CD14-positive monocyte (primary cell): ENCODE measurements around the gene EDEM1. TPM values are rescaled to one million over a fixed set of nuclear protein-coding genes. Genes with fewer than 3 reads are reported as not detected.
"Not testable (repeated sequence)": the region's sequence is repeated elsewhere in the genome, so short reads cannot be mapped to it uniquely, and the experiment has no call there.

Experiments used
- DNase-seq, 3 donors: peaks; one replicate each; pipeline ENCODE4 v3.0.0-alpha.2; 2011 to 2022
- H2AFZ ChIP-seq: 2 replicates; pipeline ENCODE4 v1.6.0; 2012; ENCODE audit warnings: mild to moderate bottlenecking, low read depth, low read length, inconsistent platforms; ENCODE audit not compliant: insufficient read depth, poor library complexity, severe bottlenecking
- H3K27ac ChIP-seq, 2 donors: 1 replicate in 1 of 2; 2 replicates in 1 of 2; pipeline ENCODE4 v1.5.1; 2012 to 2013; ENCODE audit warnings: low read length in 2 of 2, control low read depth in 1 of 2, inconsistent platforms in 1 of 2, low read depth in 1 of 2, mild to moderate bottlenecking in 1 of 2
- H3K27me3 ChIP-seq, 2 donors: one replicate each; pipeline versions ENCODE4 v1.6.0 to v1.6.1; 2011 to 2013; ENCODE audit warnings: low read length in 2 of 2; ENCODE audit not compliant: control insufficient read depth in 2 of 2, insufficient read depth in 2 of 2
- H3K36me3 ChIP-seq, 2 donors: replicated peaks in 1 of 2; 1 replicate in 1 of 2; 2 replicates in 1 of 2; pipeline versions ENCODE4 v1.5.1 to v1.6.1; 2012 to 2013; ENCODE audit warnings: low read length in 2 of 2, control low read depth in 1 of 2, inconsistent platforms in 1 of 2, mild to moderate bottlenecking in 1 of 2; ENCODE audit not compliant: insufficient read depth in 2 of 2, control insufficient read depth in 1 of 2
- H3K4me1 ChIP-seq, 2 donors: 1 replicate in 1 of 2; 2 replicates in 1 of 2; pipeline versions ENCODE4 v1.5.1 to v1.6.1; 2012 to 2013; ENCODE audit warnings: low read length in 2 of 2, control low read depth in 1 of 2, inconsistent platforms in 1 of 2, mild to moderate bottlenecking in 1 of 2, moderate library complexity in 1 of 2; ENCODE audit not compliant: insufficient read depth in 2 of 2, control insufficient read depth in 1 of 2
- H3K4me2 ChIP-seq: replicated peaks from 2 replicates; pipeline ENCODE3; 2012; ENCODE audit warnings: low read length, moderate library complexity, mild to moderate bottlenecking; ENCODE audit not compliant: poor library complexity, severe bottlenecking; ENCODE audit errors: extremely low read depth
- H3K4me3 ChIP-seq, 3 experiments: fragments of 200-600 bp in 1 of 3; sonication (generic) in 1 of 3; replicated peaks in 1 of 3; 1 replicate in 2 of 3; 2 replicates in 1 of 3; pipeline ENCODE4 v1.5.1; 2011 to 2013; ENCODE audit warnings: low read length in 3 of 3, mild to moderate bottlenecking in 3 of 3, control low read depth in 2 of 3, low read depth in 2 of 3, inconsistent platforms in 1 of 3, moderate library complexity in 1 of 3
- H3K79me2 ChIP-seq: 2 replicates; pipeline ENCODE4 v1.6.0; 2012; ENCODE audit warnings: mild to moderate bottlenecking, control low read depth, inconsistent platforms, low read length, moderate library complexity; ENCODE audit not compliant: insufficient read depth
- H3K9ac ChIP-seq: 2 replicates; pipeline ENCODE4 v1.6.0; 2017; ENCODE audit warnings: low read length, mild to moderate bottlenecking; ENCODE audit not compliant: insufficient read depth, poor library complexity, severe bottlenecking
- H3K9me3 ChIP-seq, 2 donors: replicated peaks in 1 of 2; 1 replicate in 1 of 2; 2 replicates in 1 of 2; pipeline versions ENCODE4 v1.5.1 to v1.6.1; 2012 to 2013; ENCODE audit warnings: low read length in 2 of 2, control low read depth in 1 of 2; ENCODE audit not compliant: control insufficient read depth in 1 of 2, insufficient read depth in 1 of 2
- H4K20me1 ChIP-seq: 2 replicates; pipeline ENCODE4 v1.6.0; 2012; ENCODE audit warnings: mild to moderate bottlenecking, low read length, control low read depth, moderate library complexity; ENCODE audit not compliant: insufficient read depth
- H3K27ac Mint-ChIP-seq, 7 donors: one replicate each; pipeline ENCODE4 v1.8.0; 2020; ENCODE audit warnings: mild to moderate bottlenecking in 7 of 7, mixed read lengths in 7 of 7, moderate library complexity in 6 of 7, inconsistent platforms in 2 of 7
- H3K27me3 Mint-ChIP-seq, 3 donors: one replicate each; pipeline ENCODE4 v1.8.0; 2021 to 2022; ENCODE audit warnings: low read depth in 3 of 3, mild to moderate bottlenecking in 3 of 3, mixed read lengths in 3 of 3, moderate library complexity in 3 of 3, inconsistent platforms in 1 of 3
- H3K36me3 Mint-ChIP-seq, 2 donors: one replicate each; pipeline ENCODE4 v1.8.0; 2020; ENCODE audit warnings: mixed read lengths in 2 of 2, inconsistent platforms in 1 of 2, mild to moderate bottlenecking in 1 of 2
- H3K4me1 Mint-ChIP-seq: one replicate; pipeline ENCODE4 v1.8.0; 2020; ENCODE audit warnings: mild to moderate bottlenecking, mixed read lengths
- H3K4me3 Mint-ChIP-seq, 2 donors: one replicate each; pipeline ENCODE4 v1.8.0; 2020; ENCODE audit warnings: mild to moderate bottlenecking in 2 of 2, mixed read lengths in 2 of 2, moderate library complexity in 1 of 2
- H3K9me3 Mint-ChIP-seq, 7 donors: one replicate each; pipeline ENCODE4 v1.8.0; 2020 to 2022; ENCODE audit warnings: mixed read lengths in 7 of 7, mild to moderate bottlenecking in 6 of 7, moderate library complexity in 6 of 7, inconsistent platforms in 2 of 7
- WGBS: methylation state at CpG from one replicate; pipeline ENCODE4 v1.1.5; 2013; ENCODE audit warnings: missing lambda C conversion rate; ENCODE audit not compliant: insufficient coverage; 5-methylcytosine and 5-hydroxymethylcytosine counted together
- intact Hi-C, 2 donors: fragments of 100-400 bp; cut with micrococcal nuclease; formaldehyde crosslinking; loops; one replicate each; pipeline versions ENCODE4 v1.15.0 to v1.15.1; 2023
- polyA plus RNA-seq, 3 donors: library from polyadenylated mRNA; depleted of rRNA in 1 of 3; unstranded in 2 of 3; stranded (reverse) in 1 of 3; fragments of 300-500 nt in 2 of 3; fragments of >200 nt in 1 of 3; fragmentation: Illumina TruSeq in 2 of 3; gene quantifications; 1 replicate in 2 of 3; 2 replicates in 1 of 3; pipeline ENCODE4 v1.2.3, GENCODE V29; 2012 to 2021
- TF ChIP-seq, protein P1 (sequence below): fragments of 200-600 bp; IDR thresholded peaks from one replicate; pipeline ENCODE4 v1.8.0; 2022; ENCODE audit warnings: antibody characterized with exemption, mild to moderate bottlenecking

The EDEM1 gene
- polyA plus RNA-seq, 3 donors, result 17.5 to 31.7 (median 23.7) TPM

DNA sequence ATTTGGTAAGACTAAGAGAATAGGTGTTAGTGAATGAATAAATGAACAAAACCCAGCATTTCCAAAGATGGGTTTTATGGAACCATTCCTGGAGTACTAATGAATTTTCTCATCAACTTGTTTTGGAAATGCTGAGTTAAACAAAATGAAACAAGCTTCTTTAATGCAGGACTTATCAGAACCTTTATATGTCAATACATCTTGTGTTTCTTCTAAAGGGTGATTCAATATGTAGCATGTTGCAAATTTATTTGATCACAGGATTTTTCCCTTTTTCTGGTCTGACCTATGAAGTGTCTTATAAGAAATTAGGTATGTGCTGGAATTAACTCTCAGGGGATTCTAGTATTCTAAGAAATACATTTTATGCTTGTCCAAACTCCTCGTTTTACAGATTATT, 53.2 kb downstream of the EDEM1 start:
- peaks cover under 1% of the 10 kb centered on the region for H3K4me1 Mint-ChIP-seq
- H3K9me3 Mint-ChIP-seq, result peaks cover 10 to 18% (median 16%) of the 10 kb centered on the region in 7 donors
- Histone ChIP-seq H3K9ac (no peak overlapping the region), H3K79me2 (no peaks in the 10 kb centered on the region), H3K27ac (no peak overlapping the region), H3K9me3 (peaks cover 0 to 3% of the 10 kb centered on the region in 2 donors), H2AFZ (no peak overlapping the region), H3K4me2 (no peak overlapping the region), H3K4me1 (no peaks in the 10 kb centered on the region), H4K20me1 (no peaks in the 10 kb centered on the region), H3K36me3 (no peaks in the 10 kb centered on the region), H3K27me3 (no peaks in the 10 kb centered on the region), H3K4me3 (no peak overlapping the region)
- no peaks in the 10 kb centered on the region for H3K36me3 Mint-ChIP-seq
- intact Hi-C loops, result no loop called here
- no peak overlapping the region for H3K4me3 Mint-ChIP-seq
- no CpG with 5 or more reads among the region's 1 CpG for WGBS
- no peak overlapping the region for H3K27ac Mint-ChIP-seq
- DNase-seq, result no peak
- TF ChIP-seq, protein P1, sequence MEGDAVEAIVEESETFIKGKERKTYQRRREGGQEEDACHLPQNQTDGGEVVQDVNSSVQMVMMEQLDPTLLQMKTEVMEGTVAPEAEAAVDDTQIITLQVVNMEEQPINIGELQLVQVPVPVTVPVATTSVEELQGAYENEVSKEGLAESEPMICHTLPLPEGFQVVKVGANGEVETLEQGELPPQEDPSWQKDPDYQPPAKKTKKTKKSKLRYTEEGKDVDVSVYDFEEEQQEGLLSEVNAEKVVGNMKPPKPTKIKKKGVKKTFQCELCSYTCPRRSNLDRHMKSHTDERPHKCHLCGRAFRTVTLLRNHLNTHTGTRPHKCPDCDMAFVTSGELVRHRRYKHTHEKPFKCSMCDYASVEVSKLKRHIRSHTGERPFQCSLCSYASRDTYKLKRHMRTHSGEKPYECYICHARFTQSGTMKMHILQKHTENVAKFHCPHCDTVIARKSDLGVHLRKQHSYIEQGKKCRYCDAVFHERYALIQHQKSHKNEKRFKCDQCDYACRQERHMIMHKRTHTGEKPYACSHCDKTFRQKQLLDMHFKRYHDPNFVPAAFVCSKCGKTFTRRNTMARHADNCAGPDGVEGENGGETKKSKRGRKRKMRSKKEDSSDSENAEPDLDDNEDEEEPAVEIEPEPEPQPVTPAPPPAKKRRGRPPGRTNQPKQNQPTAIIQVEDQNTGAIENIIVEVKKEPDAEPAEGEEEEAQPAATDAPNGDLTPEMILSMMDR, result no peak
- no peaks in the 10 kb centered on the region for H3K27me3 Mint-ChIP-seq

GRCh38 chr3:5242785-5243184, 55.3 kb downstream of the EDEM1 start:
- H3K4me3 ChIP-seq, H3K9me3 ChIP-seq, H3K79me2 ChIP-seq, H3K4me1 ChIP-seq, H3K9ac ChIP-seq, H4K20me1 ChIP-seq, H3K4me1 Mint-ChIP-seq, H3K36me3 ChIP-seq, H3K27me3 ChIP-seq, H3K36me3 Mint-ChIP-seq, H3K4me2 ChIP-seq, H3K4me3 Mint-ChIP-seq, H2AFZ ChIP-seq, H3K27ac Mint-ChIP-seq, DNase-seq, intact Hi-C loops, H3K27ac ChIP-seq, H3K27me3 Mint-ChIP-seq: not testable (repeated sequence)
- peaks cover 10 to 18% (median 16%) of the 10 kb centered on the region in 7 donors for H3K9me3 Mint-ChIP-seq
- 82% methylated on average over 11 of the region's 23 CpGs for WGBS
